H1 (cell line): Measurements from ENCODE around the gene SEMA3C. TPM values are rescaled to one million over a fixed set of nuclear protein-coding genes. Genes with fewer than 3 reads are reported as not detected.

Experiments
- CTCF ChIA-PET: fragments of 300-600 bp; sonication (Branson Sonifier 250); formaldehyde crosslinking; loops from one replicate; lab custom pipeline; 2021; ENCODE audit not compliant: partially characterized antibody; lab: Charles Lee
- POLR2A ChIA-PET: fragments of 300-600 bp; sonication (Branson Sonifier 250); formaldehyde crosslinking; loops from one replicate; lab custom pipeline; 2021; ENCODE audit warnings: inconsistent platforms; ENCODE audit not compliant: partially characterized antibody; lab: Charles Lee
- DNase-seq, 2 experiments: peaks; one replicate each; pipeline versions ENCODE4 v3.0.0 to v3.0.0-alpha.2; 2010 to 2022; ENCODE audit warnings: low spot score in 2 of 2, low read depth in 1 of 2, mixed read lengths in 1 of 2
- FAIRE-seq: peaks from 2 replicates; lab custom pipeline; 2011; peaks lifted over from hg19 to GRCh38; lab: Jason Lieb, UNC
- H2AFZ ChIP-seq: 2 replicates; pipeline ENCODE4 v1.8.1; 2012; ENCODE audit warnings: low read length, inconsistent platforms
- H2AK5ac ChIP-seq: 2 replicates; pipeline ENCODE4 v1.6.1; 2013; ENCODE audit warnings: low read depth, low read length
- H2BK120ac ChIP-seq: replicated peaks from 2 replicates; pipeline ENCODE3; 2013; ENCODE audit warnings: low read depth, low read length, inconsistent platforms
- H2BK12ac ChIP-seq: 2 replicates; pipeline ENCODE4 v1.6.1; 2013; ENCODE audit warnings: low read depth, low read length
- H2BK15ac ChIP-seq: 2 replicates; pipeline ENCODE4 v1.6.1; 2013; ENCODE audit warnings: low read length
- H2BK20ac ChIP-seq: 2 replicates; pipeline ENCODE4 v1.6.1; 2013; ENCODE audit warnings: low read length
- H2BK5ac ChIP-seq: 2 replicates; pipeline ENCODE4 v1.6.1; 2013; ENCODE audit warnings: low read depth, low read length
- H3K14ac ChIP-seq: 2 replicates; pipeline ENCODE4 v1.6.1; 2013; ENCODE audit warnings: inconsistent platforms; ENCODE audit not compliant: insufficient read length
- H3K18ac ChIP-seq: 2 replicates; pipeline ENCODE4 v1.6.1; 2013; ENCODE audit warnings: low read length; ENCODE audit errors: extremely low read depth
- H3K23ac ChIP-seq: 2 replicates; pipeline ENCODE4 v1.6.1; 2013; ENCODE audit warnings: inconsistent platforms; ENCODE audit not compliant: insufficient read length
- H3K23me2 ChIP-seq: 2 replicates; pipeline ENCODE4 v1.6.1; 2013; ENCODE audit warnings: low read depth, low read length
- H3K27ac ChIP-seq: 2 replicates; pipeline ENCODE4 v1.6.1; 2011; ENCODE audit warnings: low read depth, low read length, inconsistent platforms
- H3K27me3 ChIP-seq, 4 experiments: replicated peaks in 1 of 4; 1 replicate in 1 of 4; 2 replicates in 3 of 4; pipeline versions ENCODE4 v1.6.1 to v1.8.1; 2011 to 2013; ENCODE audit warnings: low read length in 3 of 4, mild to moderate bottlenecking in 3 of 4, inconsistent platforms in 2 of 4, mixed read lengths in 2 of 4, moderate library complexity in 1 of 4; ENCODE audit not compliant: control insufficient read depth in 3 of 4, insufficient read depth in 3 of 4; ENCODE audit errors: extremely low read depth in 1 of 4
- H3K36me3 ChIP-seq, 4 experiments: 2 replicates each; pipeline versions ENCODE4 v1.6.1 to v1.8.1; 2011 to 2013; ENCODE audit warnings: mild to moderate bottlenecking in 4 of 4, low read length in 3 of 4, moderate library complexity in 2 of 4, control low read depth in 1 of 4, inconsistent platforms in 1 of 4; ENCODE audit not compliant: insufficient read depth in 4 of 4, control insufficient read depth in 2 of 4
- H3K4ac ChIP-seq: replicated peaks from 2 replicates; pipeline ENCODE3; 2013; ENCODE audit warnings: low read length, low read depth, mixed read lengths, inconsistent platforms; ENCODE audit not compliant: insufficient read length
- H3K4me1 ChIP-seq, 4 experiments: replicated peaks in 1 of 4; 1 replicate in 1 of 4; 2 replicates in 3 of 4; pipeline versions ENCODE4 v1.6.1 to v1.8.1; 2011 to 2013; ENCODE audit warnings: low read length in 3 of 4, inconsistent platforms in 2 of 4, mixed read lengths in 1 of 4; ENCODE audit not compliant: insufficient read depth in 4 of 4, control insufficient read depth in 3 of 4
- H3K4me2 ChIP-seq, 2 experiments: 2 replicates each; pipeline versions ENCODE4 v1.6.1 to v1.8.1; 2011 to 2013; ENCODE audit warnings: low read depth in 2 of 2, low read length in 2 of 2, control low read depth in 1 of 2, inconsistent platforms in 1 of 2, mild to moderate bottlenecking in 1 of 2; ENCODE audit not compliant: insufficient read depth in 1 of 2
- H3K4me3 ChIP-seq, 4 experiments: fragments of 200-600, 300-600 bp in 1 of 4; sonication (generic), shearing (Covaris generic), sonication (Bioruptor Twin) in 1 of 4; 2 replicates each; pipeline versions ENCODE4 v1.5.1 to v1.8.1; 2011 to 2016; ENCODE audit warnings: low read length in 4 of 4, low read depth in 3 of 4, control low read depth in 2 of 4, inconsistent platforms in 2 of 4, mild to moderate bottlenecking in 2 of 4, mixed read lengths in 1 of 4, moderate library complexity in 1 of 4; ENCODE audit not compliant: insufficient read depth in 2 of 4; ENCODE audit errors: extremely low read depth in 1 of 4
- H3K56ac ChIP-seq: replicated peaks from 2 replicates; pipeline ENCODE3; 2013; ENCODE audit warnings: low read depth, mild to moderate bottlenecking, mixed read lengths, low read length, inconsistent platforms; ENCODE audit not compliant: insufficient read length
- H3K79me1 ChIP-seq: 2 replicates; pipeline ENCODE4 v1.6.1; 2013; ENCODE audit warnings: low read depth, low read length, control low read depth
- H3K79me2 ChIP-seq, 2 experiments: 2 replicates each; pipeline versions ENCODE4 v1.6.1 to v1.8.1; 2012 to 2013; ENCODE audit warnings: low read length in 2 of 2, mild to moderate bottlenecking in 2 of 2, inconsistent platforms in 1 of 2; ENCODE audit not compliant: insufficient read depth in 2 of 2, control insufficient read depth in 1 of 2
- H3K9ac ChIP-seq, 4 experiments: replicated peaks in 1 of 4; 1 replicate in 1 of 4; 2 replicates in 3 of 4; pipeline versions ENCODE4 v1.6.1 to v1.8.1; 2011 to 2013; ENCODE audit warnings: low read depth in 3 of 4, low read length in 3 of 4, control low read depth in 2 of 4, mild to moderate bottlenecking in 2 of 4, moderate library complexity in 2 of 4, inconsistent platforms in 1 of 4; ENCODE audit errors: extremely low read depth in 1 of 4
- H3K9me3 ChIP-seq, 2 experiments: 2 replicates each; pipeline versions ENCODE4 v1.6.1 to v1.8.1; 2012 to 2013; ENCODE audit warnings: mild to moderate bottlenecking in 2 of 2, moderate library complexity in 2 of 2, control low read depth in 1 of 2, inconsistent platforms in 1 of 2, low read depth in 1 of 2, low read length in 1 of 2, mixed read lengths in 1 of 2; ENCODE audit not compliant: insufficient read depth in 2 of 2
- H4K20me1 ChIP-seq, 2 experiments: replicated peaks in 1 of 2; 2 replicates each; pipeline versions ENCODE3 to v1.8.1; 2011 to 2013; ENCODE audit warnings: inconsistent platforms in 2 of 2, low read length in 2 of 2, mild to moderate bottlenecking in 1 of 2; ENCODE audit not compliant: insufficient read depth in 2 of 2, control insufficient read depth in 1 of 2
- H4K5ac ChIP-seq: 2 replicates; pipeline ENCODE4 v1.6.1; 2013; ENCODE audit warnings: low read length, low read depth, mixed read lengths, inconsistent platforms; ENCODE audit not compliant: insufficient read length
- H4K8ac ChIP-seq: 2 replicates; pipeline ENCODE4 v1.8.0; 2013; ENCODE audit warnings: mild to moderate bottlenecking, moderate library complexity, low read length, inconsistent platforms; ENCODE audit not compliant: insufficient read depth; ENCODE audit errors: extremely low read depth
- H4K91ac ChIP-seq: replicated peaks from 2 replicates; pipeline ENCODE3; 2013; ENCODE audit warnings: low read length, mixed read lengths, inconsistent platforms; ENCODE audit not compliant: insufficient read length
- FOSL1 ChIP-seq: IDR thresholded peaks from 2 replicates; pipeline ENCODE4 v1.6.1; 2011; ENCODE audit warnings: mild to moderate bottlenecking, low read depth, low read length, moderate library complexity; ENCODE audit not compliant: insufficient read depth
- SUZ12 ChIP-seq: fragments of 200-600 bp; sonication (generic); IDR thresholded peaks from 2 replicates; pipeline ENCODE4 v1.6.1; 2012; ENCODE audit warnings: mild to moderate bottlenecking, inconsistent platforms, low read length, moderate library complexity, mixed read lengths
- WGBS, 2 experiments: shearing (Covaris generic) in 1 of 2; methylation state at CpG; one replicate each; pipeline versions ENCODE4 v1.1.6 to v1.1.7; 2013 to 2015; ENCODE audit warnings: low lambda C conversion rate in 2 of 2, mixed read lengths in 2 of 2, inconsistent platforms in 1 of 2, low coverage in 1 of 2, missing lambda C conversion rate in 1 of 2; ENCODE audit not compliant: insufficient replicate concordance in 2 of 2, insufficient coverage in 1 of 2, insufficient read length in 1 of 2; ENCODE audit errors: extremely low coverage in 1 of 2, missing lambda C conversion rate in 1 of 2; 5-methylcytosine and 5-hydroxymethylcytosine counted together
- polyA plus RNA-seq, 7 experiments: library from polyadenylated mRNA; depleted of rRNA in 3 of 7; stranded (reverse) in 5 of 7; unstranded in 2 of 7; fragments of >200 nt in 5 of 7; fragments of 200-250 nt in 2 of 7; gene quantifications; 1 replicate in 5 of 7; 2 replicates in 1 of 7; 4 replicates in 1 of 7; pipeline versions ENCODE4 v1.2.1 to v1.2.3, GENCODE V29; 2011 to 2013; ENCODE audit warnings: missing spikeins in 2 of 7, mixed read lengths in 2 of 7
- total RNA-seq: library from RNA; stranded (reverse); fragmentation: NEBNext Ultra II Directional; extraction: Animal tissue kit (Norgen Biotek cat#: 25700); gene quantifications from 2 replicates; pipeline ENCODE4 v1.2.1, GENCODE V29; 2021

SEMA3C gene
- total and polyA plus RNA-seq, 2 of the 8 experiments (the other 6 are each of a cell fraction or from before 2014, with no cell fraction given): 0.15 to 1.4 TPM

GRCh38 chr7:80935991-80936780 is 17.3 kb upstream of the SEMA3C start:
- Histone ChIP-seq H2BK12ac (no peak overlapping the region), H3K23me2 (no peaks in the 10 kb centered on the region), H4K91ac (no peak overlapping the region), H2AK5ac (no peak overlapping the region), H4K20me1 (no peaks in the 10 kb centered on the region), H2BK120ac (no peak overlapping the region), H3K27me3 (no peaks in the 10 kb centered on the region), H4K8ac (no peak overlapping the region), H2BK5ac (no peak overlapping the region), H3K79me2 (no peaks in the 10 kb centered on the region), H2AFZ (no peak overlapping the region), H3K56ac (no peak overlapping the region), H2BK20ac (no peak overlapping the region), H3K9me3 (no peaks in the 10 kb centered on the region), H3K4me1 (no peaks in the 10 kb centered on the region), H3K9ac (no peak overlapping the region), H4K5ac (no peak overlapping the region), H3K4me2 (no peak overlapping the region), H3K18ac (no peak overlapping the region), H2BK15ac (no peak overlapping the region), H3K4me3 (no peak overlapping the region), H3K14ac (no peak overlapping the region), H3K27ac (no peak overlapping the region), H3K23ac (no peak overlapping the region), H3K79me1 (no peaks in the 10 kb centered on the region), H3K4ac (no peak overlapping the region), H3K36me3 (no peaks in the 10 kb centered on the region)
- no peak for FAIRE-seq
- DNase-seq: no peak
- ChIA-PET CTCF (interaction anchor here (0.6 kb wide), 1 partner anchor 340 kb away, joined by 3 read pairs; no protein-coding TSS in a partner anchor), POLR2A (no interaction called here)
- TF ChIP-seq FOSL1 (no peak), SUZ12 (no peak)
- 83% methylated on average over 5 of the region's 5 CpGs; no CpG with 5 or more reads in 1 of the 2 experiments for WGBS, 2 experiments
